SK-N-SH (cell line): Measurements from ENCODE around the gene MUC5AC. TPM values are rescaled to one million over a fixed set of nuclear protein-coding genes. Genes with fewer than 3 reads are reported as not detected.

Experiments
- CTCF ChIA-PET: fragments of 300-600, 350-600 bp; formaldehyde crosslinking; extraction: SDS; loops from one replicate; lab custom pipeline; 2021; lab: Yijun Ruan, JAX
- POLR2A ChIA-PET: fragments of 350-600 bp; sonication (Branson Sonifier 250); formaldehyde crosslinking; extraction: SDS; loops from one replicate; lab custom pipeline; 2020; ENCODE audit warnings: antibody characterized with exemption, inconsistent platforms; lab: Yijun Ruan, JAX
- DNase-seq: peaks from one replicate; pipeline ENCODE4 v3.0.0; 2012
- H2AFZ ChIP-seq: fragments of 200-600 bp; sonication (generic); 2 replicates; pipeline ENCODE4 v1.8.1; 2016; ENCODE audit warnings: antibody characterized with exemption, mild to moderate bottlenecking, low read depth
- H3F3A ChIP-seq: fragments of 200-600 bp; sonication (generic); replicated peaks from 2 replicates; pipeline ENCODE3; 2016; ENCODE audit warnings: antibody characterized with exemption, mild to moderate bottlenecking; ENCODE audit not compliant: insufficient read depth
- H3K27ac ChIP-seq, 2 experiments: fragments of 200-500 bp in 1 of 2; fragments of 200-600 bp in 1 of 2; sonication (Bioruptor generic) in 1 of 2; sonication (generic), shearing (Covaris generic) in 1 of 2; 2 replicates each; pipeline versions ENCODE4 v1.5.1 to v1.6.1; 2014 to 2016; ENCODE audit warnings: low read depth in 2 of 2, inconsistent platforms in 1 of 2, low read length in 1 of 2, mild to moderate bottlenecking in 1 of 2, mixed read lengths in 1 of 2
- H3K27me3 ChIP-seq: fragments of 200-600 bp; sonication (generic), shearing (Covaris generic); 2 replicates; pipeline ENCODE4 v1.6.1; 2016; ENCODE audit warnings: mixed run types; ENCODE audit not compliant: insufficient read depth
- H3K36me3 ChIP-seq, 2 experiments: fragments of 200-500 bp in 1 of 2; fragments of 200-600 bp in 1 of 2; sonication (Bioruptor generic) in 1 of 2; sonication (generic) in 1 of 2; replicated peaks in 1 of 2; 2 replicates each; pipeline versions ENCODE3 to v1.5.1; 2014 to 2016; ENCODE audit warnings: low read length in 1 of 2, mild to moderate bottlenecking in 1 of 2; ENCODE audit not compliant: insufficient read depth in 2 of 2, control insufficient read depth in 1 of 2
- H3K4me1 ChIP-seq, 2 experiments: fragments of 200-500 bp in 1 of 2; fragments of 200-600 bp in 1 of 2; sonication (Bioruptor generic) in 1 of 2; sonication (generic), shearing (Covaris generic) in 1 of 2; 2 replicates each; pipeline versions ENCODE4 v1.5.1 to v1.6.1; 2014 to 2016; ENCODE audit warnings: low read depth in 1 of 2, low read length in 1 of 2, mixed run types in 1 of 2; ENCODE audit not compliant: insufficient read depth in 2 of 2, control insufficient read depth in 1 of 2
- H3K4me2 ChIP-seq: fragments of 200-600 bp; sonication (generic), shearing (Covaris generic); 2 replicates; pipeline ENCODE4 v1.6.1; 2017; ENCODE audit warnings: mixed run types
- H3K4me3 ChIP-seq, 2 experiments: fragments of 200-500 bp in 1 of 2; fragments of 200-600 bp in 1 of 2; sonication (Bioruptor generic) in 1 of 2; sonication (generic), shearing (Covaris generic) in 1 of 2; 2 replicates each; pipeline versions ENCODE4 v1.5.1 to v1.8.1; 2014 to 2016; ENCODE audit warnings: low read depth in 2 of 2, inconsistent platforms in 1 of 2, low read length in 1 of 2, mild to moderate bottlenecking in 1 of 2, mixed read lengths in 1 of 2, moderate library complexity in 1 of 2
- H3K79me2 ChIP-seq: fragments of 200-600 bp; sonication (generic); 2 replicates; pipeline ENCODE4 v1.8.1; 2017; ENCODE audit warnings: mild to moderate bottlenecking; ENCODE audit not compliant: insufficient read depth
- H3K9ac ChIP-seq: fragments of 200-600 bp; sonication (generic); 2 replicates; pipeline ENCODE4 v1.6.1; 2017; ENCODE audit warnings: mixed run types
- H3K9me2 ChIP-seq: fragments of 200-600 bp; sonication (generic); 2 replicates; pipeline ENCODE4 v1.6.1; 2017; ENCODE audit warnings: mixed run types
- H3K9me3 ChIP-seq: fragments of 200-600 bp; sonication (generic); 2 replicates; pipeline ENCODE4 v1.6.1; 2017; ENCODE audit warnings: mixed run types, mild to moderate bottlenecking, moderate library complexity
- H4K20me1 ChIP-seq: fragments of 200-600 bp; sonication (generic); 2 replicates; pipeline ENCODE4 v1.6.1; 2017; ENCODE audit warnings: mild to moderate bottlenecking, mixed run types; ENCODE audit not compliant: insufficient read depth
- CHD2 ChIP-seq: fragments of 150-350 bp; IDR thresholded peaks from 2 replicates; pipeline ENCODE4 v1.6.1; 2018; ENCODE audit warnings: low read length; ENCODE audit not compliant: partially characterized antibody
- EP300 ChIP-seq, 2 experiments: IDR thresholded peaks; 2 replicates each; pipeline versions ENCODE4 v1.4.0 to v1.6.1; 2012; ENCODE audit warnings: borderline replicate concordance in 1 of 2, low read depth in 1 of 2, low read length in 1 of 2
- EZH2phosphoT487 ChIP-seq: fragments of 200-600 bp; sonication (generic); IDR thresholded peaks from 2 replicates; pipeline ENCODE4 v1.6.1; 2017; ENCODE audit warnings: low read depth, mixed run types, mild to moderate bottlenecking, antibody characterized with exemption, moderate library complexity, borderline replicate concordance
- RAD21 ChIP-seq: IDR thresholded peaks from 2 replicates; pipeline ENCODE4 v1.6.1; 2012; ENCODE audit warnings: mild to moderate bottlenecking, low read length
- RXRA ChIP-seq: IDR thresholded peaks from 2 replicates; pipeline ENCODE4 v1.4.0; 2012; ENCODE audit warnings: low read depth, mild to moderate bottlenecking, borderline replicate concordance
- SIN3A ChIP-seq: IDR thresholded peaks from 2 replicates; pipeline ENCODE4 v1.6.1; 2012; ENCODE audit warnings: low read depth, mild to moderate bottlenecking, low read length, moderate library complexity, borderline replicate concordance
- TCF12 ChIP-seq: IDR thresholded peaks from 2 replicates; pipeline ENCODE4 v1.4.0; 2012
- WGBS: methylation state at CpG from one replicate; pipeline ENCODE4 v1.1.6; 2017; ENCODE audit warnings: low lambda C conversion rate; 5-methylcytosine and 5-hydroxymethylcytosine counted together
- polyA plus RNA-seq, 3 experiments: library from polyadenylated mRNA; depleted of rRNA; stranded (reverse); fragments of >200 nt; gene quantifications; 2 replicates each; pipeline ENCODE4 v1.2.3, GENCODE V29; 2012
- TF ChIP-seq, protein P1 (sequence below): fragments of 150-350 bp; IDR thresholded peaks from 2 replicates; pipeline ENCODE4 v1.6.1; 2016; ENCODE audit warnings: mild to moderate bottlenecking, low read depth, low read length
- TF ChIP-seq, protein P2 (sequence below): IDR thresholded peaks from 2 replicates; pipeline ENCODE4 v1.6.1; 2012; ENCODE audit warnings: mild to moderate bottlenecking, low read depth, low read length, moderate library complexity
- TF ChIP-seq, protein P3 (sequence below): fragments of 150-350 bp; IDR thresholded peaks from 2 replicates; pipeline ENCODE4 v1.6.1; 2017; ENCODE audit warnings: antibody characterized with exemption, low read length, low read depth, borderline replicate concordance

MUC5AC gene
- polyA plus RNA-seq, 1 of the 3 experiments (the other 2 are of a cell fraction) = not detected

GRCh38 chr11:1123970-1124369 lies 33.8 kb upstream of the MUC5AC start (continued):
- TF ChIP-seq, protein P1, sequence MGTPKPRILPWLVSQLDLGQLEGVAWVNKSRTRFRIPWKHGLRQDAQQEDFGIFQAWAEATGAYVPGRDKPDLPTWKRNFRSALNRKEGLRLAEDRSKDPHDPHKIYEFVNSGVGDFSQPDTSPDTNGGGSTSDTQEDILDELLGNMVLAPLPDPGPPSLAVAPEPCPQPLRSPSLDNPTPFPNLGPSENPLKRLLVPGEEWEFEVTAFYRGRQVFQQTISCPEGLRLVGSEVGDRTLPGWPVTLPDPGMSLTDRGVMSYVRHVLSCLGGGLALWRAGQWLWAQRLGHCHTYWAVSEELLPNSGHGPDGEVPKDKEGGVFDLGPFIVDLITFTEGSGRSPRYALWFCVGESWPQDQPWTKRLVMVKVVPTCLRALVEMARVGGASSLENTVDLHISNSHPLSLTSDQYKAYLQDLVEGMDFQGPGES = no peak

DNA sequence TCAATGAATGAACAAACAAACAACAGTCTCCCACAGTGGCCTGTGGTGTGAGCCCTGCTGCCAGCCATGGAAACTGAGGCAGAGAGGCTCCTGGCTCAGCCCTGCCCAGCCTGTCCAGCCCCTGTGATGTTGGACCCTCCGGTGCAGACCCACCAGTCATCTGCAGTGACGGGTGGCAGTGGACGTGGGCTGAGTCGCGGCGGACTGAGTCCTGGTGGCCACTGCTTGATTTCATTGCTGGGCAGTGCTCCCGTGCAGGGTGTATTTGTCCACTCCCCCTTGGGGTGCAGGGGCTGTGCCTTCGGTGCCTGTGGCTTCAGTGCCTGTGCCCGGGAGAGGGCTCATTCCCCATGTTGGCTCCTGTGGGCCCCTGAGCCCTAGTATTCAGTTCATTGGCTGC lies 31.9 kb upstream of the MUC5AC start:
- Histone ChIP-seq H4K20me1 (no peaks in the 10 kb centered on the region), H3K4me1 (no peaks in the 10 kb centered on the region), H3K27ac (no peak overlapping the region), H2AFZ (no peak overlapping the region), H3K4me3 (no peak overlapping the region), H3K9me2 (no peaks in the 10 kb centered on the region), H3K36me3 (no peaks in the 10 kb centered on the region), H3K4me2 (no peak overlapping the region), H3K9me3 (no peaks in the 10 kb centered on the region), H3K79me2 (no peaks in the 10 kb centered on the region), H3K27me3 (no peaks in the 10 kb centered on the region), H3F3A (no peaks in the 10 kb centered on the region), H3K9ac (no peak overlapping the region)
- ChIA-PET CTCF (no interaction called here), POLR2A (no interaction called here)
- DNase-seq = no peak
- 63% methylated on average over 8 of the region's 9 CpGs for WGBS
- TF ChIP-seq RXRA (no peak), RAD21 (no peak), EP300 (IDR thresholded peaks at IDR 0.05; ENCODE audit: borderline replicate concordance in 1 of 2, low read depth in 1 of 2, low read length in 1 of 2) (no peak), CHD2 (no peak), TCF12 (no peak), EZH2phosphoT487 (no peak), SIN3A (no peak)
- TF ChIP-seq, protein P2, sequence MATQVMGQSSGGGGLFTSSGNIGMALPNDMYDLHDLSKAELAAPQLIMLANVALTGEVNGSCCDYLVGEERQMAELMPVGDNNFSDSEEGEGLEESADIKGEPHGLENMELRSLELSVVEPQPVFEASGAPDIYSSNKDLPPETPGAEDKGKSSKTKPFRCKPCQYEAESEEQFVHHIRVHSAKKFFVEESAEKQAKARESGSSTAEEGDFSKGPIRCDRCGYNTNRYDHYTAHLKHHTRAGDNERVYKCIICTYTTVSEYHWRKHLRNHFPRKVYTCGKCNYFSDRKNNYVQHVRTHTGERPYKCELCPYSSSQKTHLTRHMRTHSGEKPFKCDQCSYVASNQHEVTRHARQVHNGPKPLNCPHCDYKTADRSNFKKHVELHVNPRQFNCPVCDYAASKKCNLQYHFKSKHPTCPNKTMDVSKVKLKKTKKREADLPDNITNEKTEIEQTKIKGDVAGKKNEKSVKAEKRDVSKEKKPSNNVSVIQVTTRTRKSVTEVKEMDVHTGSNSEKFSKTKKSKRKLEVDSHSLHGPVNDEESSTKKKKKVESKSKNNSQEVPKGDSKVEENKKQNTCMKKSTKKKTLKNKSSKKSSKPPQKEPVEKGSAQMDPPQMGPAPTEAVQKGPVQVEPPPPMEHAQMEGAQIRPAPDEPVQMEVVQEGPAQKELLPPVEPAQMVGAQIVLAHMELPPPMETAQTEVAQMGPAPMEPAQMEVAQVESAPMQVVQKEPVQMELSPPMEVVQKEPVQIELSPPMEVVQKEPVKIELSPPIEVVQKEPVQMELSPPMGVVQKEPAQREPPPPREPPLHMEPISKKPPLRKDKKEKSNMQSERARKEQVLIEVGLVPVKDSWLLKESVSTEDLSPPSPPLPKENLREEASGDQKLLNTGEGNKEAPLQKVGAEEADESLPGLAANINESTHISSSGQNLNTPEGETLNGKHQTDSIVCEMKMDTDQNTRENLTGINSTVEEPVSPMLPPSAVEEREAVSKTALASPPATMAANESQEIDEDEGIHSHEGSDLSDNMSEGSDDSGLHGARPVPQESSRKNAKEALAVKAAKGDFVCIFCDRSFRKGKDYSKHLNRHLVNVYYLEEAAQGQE = no peak
- TF ChIP-seq, protein P3, sequence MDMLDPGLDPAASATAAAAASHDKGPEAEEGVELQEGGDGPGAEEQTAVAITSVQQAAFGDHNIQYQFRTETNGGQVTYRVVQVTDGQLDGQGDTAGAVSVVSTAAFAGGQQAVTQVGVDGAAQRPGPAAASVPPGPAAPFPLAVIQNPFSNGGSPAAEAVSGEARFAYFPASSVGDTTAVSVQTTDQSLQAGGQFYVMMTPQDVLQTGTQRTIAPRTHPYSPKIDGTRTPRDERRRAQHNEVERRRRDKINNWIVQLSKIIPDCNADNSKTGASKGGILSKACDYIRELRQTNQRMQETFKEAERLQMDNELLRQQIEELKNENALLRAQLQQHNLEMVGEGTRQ = no peak
